Subcutaneous abdominal adipose tissue (tissue), 5 donors: ENCODE data around the gene CCDC192.

ENCODE experiments used
- H3K27ac ChIP-seq: one replicate; pipeline ENCODE4 v1.7.0; 2013; ENCODE audit warnings: low read depth, mild to moderate bottlenecking, inconsistent platforms, low read length, moderate library complexity
- H3K27me3 ChIP-seq, 5 donors: one replicate each; pipeline ENCODE4 v1.7.0; 2013; ENCODE audit warnings: low read length in 5 of 5, inconsistent platforms in 1 of 5; ENCODE audit not compliant: control insufficient read depth in 5 of 5, insufficient read depth in 4 of 5
- H3K36me3 ChIP-seq, 5 donors: one replicate each; pipeline ENCODE4 v1.7.0; 2013; ENCODE audit warnings: low read length in 5 of 5; ENCODE audit not compliant: control insufficient read depth in 5 of 5, insufficient read depth in 5 of 5
- H3K4me1 ChIP-seq, 5 donors: one replicate each; pipeline ENCODE4 v1.7.0; 2013; ENCODE audit warnings: low read length in 5 of 5, mild to moderate bottlenecking in 3 of 5, moderate library complexity in 1 of 5; ENCODE audit not compliant: control insufficient read depth in 5 of 5, insufficient read depth in 5 of 5
- H3K4me3 ChIP-seq, 5 donors: one replicate each; pipeline ENCODE4 v1.7.0; 2013; ENCODE audit warnings: low read length in 5 of 5, low read depth in 1 of 5
- H3K9ac ChIP-seq, 5 donors: one replicate each; pipeline ENCODE4 v1.7.0; 2013; ENCODE audit warnings: low read length in 5 of 5, mild to moderate bottlenecking in 4 of 5, moderate library complexity in 3 of 5
- H3K9me3 ChIP-seq, 5 donors: one replicate each; pipeline ENCODE4 v1.7.0; 2013; ENCODE audit warnings: low read length in 5 of 5; ENCODE audit not compliant: control insufficient read depth in 5 of 5
- donor health status: healthy.
- donor health status: healthy.
- donor health status: healthy.
- donor health status: healthy.
- donor health status: healthy.

The CCDC192 gene

DNA sequence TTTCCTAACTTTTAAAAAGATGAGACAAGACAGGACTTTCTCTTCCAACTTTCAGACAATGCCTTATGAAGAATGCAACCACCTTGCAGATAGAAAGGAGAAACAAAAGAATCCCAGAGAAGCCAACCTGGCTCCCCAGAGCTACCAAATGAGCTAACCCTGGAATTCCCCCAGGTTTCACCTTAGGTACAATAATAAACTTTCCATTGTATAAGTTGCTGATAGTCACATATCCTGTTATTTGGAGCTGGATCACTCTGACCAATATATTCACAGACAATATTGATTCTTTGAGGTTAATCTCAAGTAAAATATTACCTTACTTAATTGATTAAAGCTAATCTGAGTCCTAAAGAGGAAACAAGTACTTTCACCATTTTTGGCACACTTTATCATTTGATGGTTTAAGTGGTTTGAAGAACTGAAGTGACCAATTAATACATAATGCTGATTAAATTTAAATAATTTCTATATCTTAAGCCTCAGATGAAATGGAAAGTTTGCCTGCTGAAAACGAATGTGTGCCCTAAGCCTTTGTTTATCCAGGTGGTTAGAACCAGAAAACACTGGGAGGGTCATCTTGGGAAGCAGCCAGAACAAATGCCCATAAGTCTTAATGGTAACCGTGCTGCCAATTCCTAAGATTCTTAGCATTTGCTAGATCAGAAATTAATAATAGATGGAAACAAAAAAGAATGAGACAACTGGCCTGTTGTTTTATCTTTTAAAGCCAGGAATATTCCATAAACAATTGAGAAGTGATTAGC, 220.8 kb downstream of the CCDC192 start:
- no peaks in the 10 kb centered on the region for H3K27me3 ChIP-seq
- no peaks in the 10 kb centered on the region for H3K4me1 ChIP-seq
- no peaks in the 10 kb centered on the region for H3K9me3 ChIP-seq
- H3K9ac ChIP-seq: no peak overlapping the region
- H3K36me3 ChIP-seq: no peaks in the 10 kb centered on the region
- H3K27ac ChIP-seq: no peak overlapping the region
- H3K4me3 ChIP-seq: no peak overlapping the region

DNA sequence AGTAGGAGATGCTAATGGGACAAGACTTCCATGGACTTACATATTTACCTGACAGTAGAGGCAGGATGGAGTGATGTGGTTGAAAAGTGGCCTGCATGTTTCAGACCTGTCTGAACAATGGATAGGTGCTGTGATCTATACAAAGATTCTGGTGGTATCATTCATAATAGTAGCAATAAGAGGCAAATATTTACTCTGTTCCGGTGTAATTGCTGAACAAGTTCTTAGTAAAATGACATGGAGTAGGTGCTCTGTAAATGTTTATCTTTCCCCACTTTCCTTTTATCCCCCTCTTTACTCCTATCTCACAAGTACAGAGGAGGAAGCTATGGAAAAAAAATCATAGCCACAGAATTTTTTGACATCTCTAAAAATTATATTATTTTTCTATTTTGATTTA, 221.4 kb downstream of the CCDC192 start:
- Histone ChIP-seq H3K27ac (no peak overlapping the region), H3K4me1 (no peaks in the 10 kb centered on the region), H3K36me3 (no peaks in the 10 kb centered on the region), H3K9ac (no peak overlapping the region), H3K4me3 (no peak overlapping the region), H3K9me3 (no peaks in the 10 kb centered on the region), H3K27me3 (no peaks in the 10 kb centered on the region)

DNA sequence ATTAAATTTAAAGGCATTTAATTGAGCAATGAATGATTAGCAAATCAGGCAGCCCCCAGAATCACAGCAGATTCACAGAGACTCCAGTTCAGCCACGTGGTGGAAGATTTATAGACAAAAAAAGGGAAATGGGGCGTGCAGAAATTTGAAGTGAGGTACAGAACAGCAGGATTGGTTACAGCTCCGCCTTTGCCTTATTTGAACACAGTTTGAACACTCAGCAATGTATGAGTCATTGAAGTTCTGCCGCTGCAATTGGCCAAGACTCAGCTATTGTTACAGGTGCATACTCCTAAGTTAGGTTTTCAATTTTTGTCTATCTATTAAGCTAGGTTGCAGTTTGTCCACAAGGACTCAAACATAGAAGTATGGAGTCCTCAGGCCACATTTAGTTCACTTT, 222.7 kb downstream of the CCDC192 start:
- H3K36me3 ChIP-seq: no peaks in the 10 kb centered on the region
- no peaks in the 10 kb centered on the region for H3K4me1 ChIP-seq
- H3K9ac ChIP-seq: no peak overlapping the region
- H3K4me3 ChIP-seq: no peak overlapping the region
- no peaks in the 10 kb centered on the region for H3K27me3 ChIP-seq
- H3K27ac ChIP-seq: no peak overlapping the region
- H3K9me3 ChIP-seq: no peaks in the 10 kb centered on the region

DNA sequence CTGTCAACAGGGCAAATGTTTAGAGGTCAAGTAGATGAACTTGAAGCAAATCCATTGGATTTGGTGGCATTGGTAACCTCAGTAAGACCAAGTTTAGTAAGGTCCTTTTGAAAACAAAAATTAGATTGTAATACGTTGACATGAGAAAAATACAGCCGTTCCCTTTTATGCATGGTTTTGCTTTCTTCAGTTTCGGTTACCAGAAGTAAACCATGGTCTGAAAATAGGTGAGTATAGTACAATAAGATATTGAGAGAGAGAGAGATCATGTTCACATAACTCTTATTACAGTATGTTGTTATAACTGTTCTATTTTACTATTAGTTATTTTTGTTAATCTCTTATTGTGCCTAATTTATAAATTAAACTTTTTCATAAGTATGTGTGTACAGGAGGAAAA, 223.8 kb downstream of the CCDC192 start:
- Histone ChIP-seq H3K9me3 (no peaks in the 10 kb centered on the region), H3K27me3 (no peaks in the 10 kb centered on the region), H3K9ac (no peak overlapping the region), H3K36me3 (no peaks in the 10 kb centered on the region), H3K4me1 (no peaks in the 10 kb centered on the region), H3K4me3 (no peak overlapping the region), H3K27ac (no peak overlapping the region)

DNA sequence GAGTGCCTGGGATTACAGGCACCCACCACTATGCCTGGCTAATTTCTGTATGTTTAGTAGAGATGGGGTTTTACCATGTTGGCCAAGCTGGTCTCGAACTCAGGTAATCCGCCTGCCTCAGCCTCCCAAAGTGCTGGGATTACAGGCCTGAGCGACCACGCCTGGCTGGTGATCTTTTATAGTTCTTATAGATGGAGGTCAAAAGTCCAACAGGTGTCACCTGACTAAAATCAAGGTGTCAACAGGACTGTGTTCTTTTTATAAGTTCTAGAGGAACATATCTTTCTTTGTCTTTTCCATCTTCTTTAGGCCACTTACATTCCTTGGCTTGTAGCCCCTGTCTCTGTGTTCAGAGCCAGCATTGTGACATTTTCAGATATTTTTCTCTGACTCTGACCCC, 224.9 kb downstream of the CCDC192 start:
- Histone ChIP-seq H3K4me3 (no peak overlapping the region), H3K9me3 (no peaks in the 10 kb centered on the region), H3K27ac (no peak overlapping the region), H3K36me3 (no peaks in the 10 kb centered on the region), H3K4me1 (no peaks in the 10 kb centered on the region), H3K9ac (no peak overlapping the region), H3K27me3 (no peaks in the 10 kb centered on the region)

DNA sequence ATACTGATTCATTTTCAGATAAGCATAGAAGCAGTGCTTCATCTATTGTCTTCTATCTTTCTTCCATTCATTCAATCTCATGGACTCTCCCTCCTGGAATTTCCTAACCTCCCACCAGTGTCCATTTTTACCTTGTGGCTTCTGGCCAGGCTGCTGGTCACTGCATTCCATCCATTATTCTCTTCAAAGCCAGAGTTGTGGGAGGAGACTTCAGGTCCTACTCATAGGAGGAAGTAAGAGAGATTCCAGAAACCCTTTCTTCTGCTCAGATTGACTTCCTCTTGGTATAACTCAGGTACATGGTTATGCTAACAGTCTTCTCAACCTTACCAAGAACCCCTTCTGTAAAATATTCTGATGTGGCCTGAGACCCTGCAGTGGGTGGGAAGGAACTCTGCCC, 227.1 kb downstream of the CCDC192 start:
- Histone ChIP-seq H3K9ac (no peak overlapping the region), H3K27me3 (no peaks in the 10 kb centered on the region), H3K27ac (no peak overlapping the region), H3K4me1 (peaks cover 0 to 9% (median 2%) of the 10 kb centered on the region in 5 donors), H3K4me3 (no peak overlapping the region), H3K9me3 (no peaks in the 10 kb centered on the region), H3K36me3 (no peaks in the 10 kb centered on the region)

DNA sequence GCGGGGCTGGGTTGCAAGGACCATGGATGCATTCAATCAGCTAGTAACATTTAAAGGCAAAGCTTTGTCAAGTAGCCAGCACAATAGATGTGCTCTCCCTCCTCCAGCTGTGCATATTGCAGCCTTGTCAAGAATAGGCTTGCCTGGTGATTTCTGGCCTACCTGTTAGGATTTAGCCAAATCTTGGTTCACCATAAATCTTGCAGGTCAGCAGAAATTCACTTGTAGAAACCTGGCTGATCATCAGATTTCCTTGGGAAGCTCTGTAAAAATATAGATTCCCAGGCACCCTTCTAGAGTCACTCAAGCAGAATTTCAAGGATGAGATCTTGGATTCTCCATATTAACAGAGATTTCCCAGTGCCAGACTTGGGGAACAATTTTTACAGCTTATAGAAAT, 228.2 kb downstream of the CCDC192 start:
- Histone ChIP-seq H3K9ac (no peak overlapping the region), H3K4me3 (no peak overlapping the region), H3K4me1 (peaks cover 0 to 9% (median 2%) of the 10 kb centered on the region in 5 donors), H3K36me3 (no peaks in the 10 kb centered on the region), H3K27me3 (no peaks in the 10 kb centered on the region), H3K9me3 (no peaks in the 10 kb centered on the region), H3K27ac (no peak overlapping the region)

DNA sequence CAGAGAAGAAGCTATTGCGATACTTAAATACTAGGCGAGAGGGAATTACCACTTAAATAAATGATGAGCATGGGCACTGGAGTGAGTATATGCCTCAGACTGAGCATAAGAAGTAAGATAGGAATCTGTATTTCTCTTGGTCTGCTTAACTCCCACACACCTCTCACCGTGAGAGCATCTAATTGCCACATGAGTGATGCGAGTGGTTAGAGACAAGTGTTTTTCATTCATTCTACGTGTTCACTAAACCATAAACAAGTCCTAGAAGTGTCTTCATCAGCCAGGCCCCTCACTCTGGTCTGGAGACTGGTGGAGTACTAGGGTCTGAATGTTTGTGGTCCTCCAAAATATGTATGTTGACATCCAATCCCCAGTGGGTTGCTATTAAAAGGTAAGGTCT, 230.2 kb downstream of the CCDC192 start:
- Histone ChIP-seq H3K27me3 (no peaks in the 10 kb centered on the region), H3K9me3 (no peaks in the 10 kb centered on the region), H3K4me3 (no peak overlapping the region), H3K4me1 (peaks cover 0 to 9% (median 2%) of the 10 kb centered on the region in 5 donors), H3K36me3 (no peaks in the 10 kb centered on the region), H3K9ac (no peak overlapping the region), H3K27ac (no peak overlapping the region)

DNA sequence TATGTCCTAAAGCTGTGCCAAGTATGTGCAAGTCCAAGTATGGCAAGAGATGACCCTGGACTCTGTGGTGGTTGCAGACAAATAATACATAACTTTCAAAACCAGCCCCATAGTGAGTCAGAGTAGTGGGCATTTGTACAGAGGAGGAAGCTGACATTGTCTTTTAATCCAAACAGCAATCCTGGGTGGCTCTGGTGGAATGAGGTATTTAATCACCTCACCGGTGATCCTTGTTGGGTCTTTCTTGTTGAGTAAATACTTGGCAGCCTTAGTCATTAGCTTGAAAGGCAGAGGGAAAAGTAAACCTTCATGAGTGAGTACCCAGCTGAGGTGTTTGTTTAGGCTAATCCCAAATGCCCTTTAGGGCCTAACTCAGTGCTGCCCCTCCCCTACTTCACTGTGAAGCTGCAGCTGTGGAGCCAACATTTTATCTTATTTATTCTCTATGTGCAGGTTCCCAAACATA, 231.6 kb downstream of the CCDC192 start:
- no peaks in the 10 kb centered on the region for H3K9me3 ChIP-seq
- H3K27me3 ChIP-seq: no peaks in the 10 kb centered on the region
- H3K4me3 ChIP-seq: no peak overlapping the region
- no peak overlapping the region for H3K27ac ChIP-seq
- H3K9ac ChIP-seq: no peak overlapping the region
- no peaks in the 10 kb centered on the region for H3K36me3 ChIP-seq
- peaks cover 0 to 9% (median 2%) of the 10 kb centered on the region in 5 donors for H3K4me1 ChIP-seq

DNA sequence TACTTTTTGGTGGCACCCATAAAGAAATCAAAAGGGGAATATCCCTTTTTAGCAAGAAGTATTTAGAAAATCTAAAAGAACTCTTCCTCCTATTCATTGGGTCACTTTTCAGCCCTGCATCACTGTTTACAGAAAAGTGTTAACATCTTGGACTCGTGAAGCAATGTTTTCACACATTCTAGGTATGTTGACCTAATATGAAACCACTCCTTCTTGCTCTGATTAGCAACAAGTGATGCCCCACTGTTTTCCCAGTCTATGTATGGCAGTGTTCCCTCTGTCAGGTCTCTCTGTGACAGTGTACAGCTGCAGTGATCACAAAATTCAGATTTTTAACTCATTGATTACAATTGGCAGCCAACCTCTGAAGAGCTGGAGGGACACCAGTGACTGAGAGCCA, 232.2 kb downstream of the CCDC192 start:
- H3K27ac ChIP-seq: no peak overlapping the region
- H3K9me3 ChIP-seq: no peaks in the 10 kb centered on the region
- H3K4me1 ChIP-seq: peaks cover 0 to 9% (median 2%) of the 10 kb centered on the region in 5 donors
- no peaks in the 10 kb centered on the region for H3K27me3 ChIP-seq
- no peak overlapping the region for H3K4me3 ChIP-seq
- H3K36me3 ChIP-seq: no peaks in the 10 kb centered on the region
- H3K9ac ChIP-seq: no peak overlapping the region
